PC-3 (cell line): ENCODE results near the gene POPDC2. TPM values are rescaled to one million over a fixed set of nuclear protein-coding genes. Genes with fewer than 3 reads are reported as not detected.

ENCODE experiments used
- ATAC-seq: fragments of 200-7000 bp; cut with Tn5 transposase; 2 replicates; pipeline ENCODE4 v1.9.1; 2020; ENCODE audit warnings: mild to moderate bottlenecking, moderate library complexity
- BruUV-seq: library from RNA; stranded (reverse); fragments of 400-500 nt; replicated peaks from 2 replicates; lab custom pipeline; 2021; lab: Mats Ljungman, UMichigan
- CTCF ChIA-PET: fragments of 300-600 bp; sonication (Branson Sonifier 250); formaldehyde crosslinking; loops from one replicate; lab custom pipeline; 2022; ENCODE audit warnings: antibody characterized with exemption; lab: Charles Lee
- POLR2A ChIA-PET: fragments of 300-600 bp; sonication (Branson Sonifier 250); formaldehyde crosslinking; loops from one replicate; lab custom pipeline; 2022; ENCODE audit warnings: antibody characterized with exemption; ENCODE audit not compliant: unreplicated experiment; lab: Charles Lee
- DNase-seq: peaks from one replicate; pipeline ENCODE4 v3.0.0-alpha.2; 2015
- H2AFZ ChIP-seq: fragments of 300-600 bp; sonication (generic); 2 replicates; pipeline ENCODE4 v1.6.0; 2016; ENCODE audit warnings: antibody characterized with exemption, low read length
- H3F3A ChIP-seq: fragments of 300-600 bp; sonication (generic); one replicate; pipeline ENCODE4 v1.6.0; 2017; ENCODE audit warnings: antibody characterized with exemption, low read length, control low read depth, mild to moderate bottlenecking; ENCODE audit not compliant: unreplicated experiment
- H3K27ac ChIP-seq: fragments of 300-600 bp; sonication (generic); 2 replicates; pipeline ENCODE4 v1.5.1; 2016; ENCODE audit warnings: mild to moderate bottlenecking, low read length
- H3K27me3 ChIP-seq: fragments of 300-600 bp; sonication (generic); 2 replicates; pipeline ENCODE4 v1.6.1; 2016; ENCODE audit warnings: low read length, mixed read lengths
- H3K36me3 ChIP-seq: fragments of 300-600 bp; sonication (generic); 2 replicates; pipeline ENCODE4 v1.6.1; 2016; ENCODE audit warnings: low read depth, mixed run types, low read length, mixed read lengths
- H3K4me1 ChIP-seq: fragments of 300-600 bp; sonication (generic); 2 replicates; pipeline ENCODE4 v1.5.1; 2016; ENCODE audit warnings: low read length; ENCODE audit not compliant: insufficient read depth
- H3K4me2 ChIP-seq: fragments of 300-600 bp; sonication (generic); 2 replicates; pipeline ENCODE4 v1.6.0; 2016; ENCODE audit warnings: low read length
- H3K4me3 ChIP-seq: fragments of 300-600 bp; sonication (generic); 2 replicates; pipeline ENCODE4 v1.5.1; 2016; ENCODE audit warnings: mild to moderate bottlenecking, low read length, mixed read lengths
- H3K79me2 ChIP-seq: fragments of 300-600 bp; sonication (generic); 2 replicates; pipeline ENCODE4 v1.6.1; 2017; ENCODE audit warnings: low read length, mixed read lengths
- H3K9ac ChIP-seq: fragments of 300-600 bp; sonication (generic); 2 replicates; pipeline ENCODE4 v1.6.0; 2016; ENCODE audit warnings: mild to moderate bottlenecking, low read length
- H3K9me2 ChIP-seq: fragments of 300-600 bp; sonication (generic); replicated peaks from 2 replicates; pipeline ENCODE4 v1.6.1; 2016; ENCODE audit warnings: mixed run types, low read length, mixed read lengths
- H3K9me3 ChIP-seq: fragments of 300-600 bp; sonication (generic); 2 replicates; pipeline ENCODE4 v1.6.1; 2016; ENCODE audit warnings: low read length, mixed read lengths
- H4K20me1 ChIP-seq: fragments of 300-600 bp; sonication (generic); 2 replicates; pipeline ENCODE4 v1.6.1; 2016; ENCODE audit warnings: low read length, mixed read lengths
- CTCF ChIP-seq: fragments of 300-600 bp; sonication (generic); conservative IDR thresholded peaks from 2 replicates; pipeline ENCODE4 v1.5.1; 2017; ENCODE audit warnings: antibody characterized with exemption, low read depth, mild to moderate bottlenecking, low read length
- EZH2 ChIP-seq: fragments of 300-600 bp; sonication (generic); IDR thresholded peaks from one replicate; pipeline ENCODE4 v1.6.1; 2017; ENCODE audit warnings: antibody characterized with exemption, mild to moderate bottlenecking, low read length; ENCODE audit not compliant: unreplicated experiment
- EZH2phosphoT487 ChIP-seq: fragments of 300-600 bp; sonication (generic); IDR thresholded peaks from 2 replicates; pipeline ENCODE4 v1.6.1; 2018; ENCODE audit warnings: mild to moderate bottlenecking, antibody characterized with exemption, low read length, borderline replicate concordance
- intact Hi-C: fragments of 100-400 bp; cut with micrococcal nuclease; formaldehyde crosslinking; loops from 2 replicates; pipeline ENCODE4 v1.9.0; 2023
- total RNA-seq: library from RNA; depleted of rRNA; stranded (reverse); fragments of >200 nt; gene quantifications from 2 replicates; pipeline ENCODE4 v1.2.3, GENCODE V29; 2014

The POPDC2 gene
- total RNA-seq, 1 experiment from 2014 or later: 0.62 TPM

- H3K36me3 ChIP-seq: peaks cover 38% of the 10 kb centered on the region
- H3F3A ChIP-seq: no peaks in the 10 kb centered on the region
- no peak for ATAC-seq
- H2AFZ ChIP-seq: no peak overlapping the region
- no peak overlapping the region for H3K9ac ChIP-seq
- no peaks in the 10 kb centered on the region for H3K27me3 ChIP-seq
- H3K4me1 ChIP-seq: peaks cover 19% of the 10 kb centered on the region
- H3K9me2 ChIP-seq: no peaks in the 10 kb centered on the region
- ChIA-PET CTCF (no interaction called here), POLR2A (interaction anchor here (0.5 kb wide), 1 partner anchor 211 kb away, joined by 3 read pairs; no protein-coding TSS in a partner anchor)
- no peaks in the 10 kb centered on the region for H4K20me1 ChIP-seq
- H3K27ac ChIP-seq: no peak overlapping the region
- H3K4me2 ChIP-seq: peak overlapping the region; percentile 90
- H3K79me2 ChIP-seq: peaks cover 20% of the 10 kb centered on the region
- H3K9me3 ChIP-seq: no peaks in the 10 kb centered on the region
- DNase-seq: no peak
- intact Hi-C loops: no loop called here
- no peak for TF ChIP-seq EZH2
- no peak for TF ChIP-seq CTCF
- TF ChIP-seq EZH2phosphoT487: no peak
- no TSS peak for BruUV-seq
- H3K4me3 ChIP-seq: peak overlapping the region; percentile 84
These were observed 14.9 kb upstream of the POPDC2 start for GRCh38 chr3:119675188-119675874.

- intact Hi-C loops: no loop called here
- Histone ChIP-seq H3K4me3 (no peak overlapping the region), H3K4me2 (no peak overlapping the region), H3K79me2 (peaks cover 20% of the 10 kb centered on the region), H3K36me3 (peaks cover 43% of the 10 kb centered on the region), H3K27ac (no peak overlapping the region), H3F3A (no peaks in the 10 kb centered on the region), H4K20me1 (no peaks in the 10 kb centered on the region), H3K9me3 (no peaks in the 10 kb centered on the region), H3K4me1 (peaks cover 24% of the 10 kb centered on the region), H3K9me2 (no peaks in the 10 kb centered on the region), H3K27me3 (no peaks in the 10 kb centered on the region), H2AFZ (no peak overlapping the region), H3K9ac (no peak overlapping the region)
- CTCF ChIA-PET: no interaction called here
- BruUV-seq: no TSS peak
- POLR2A ChIA-PET: no interaction called here
- DNase-seq (no peak), ATAC-seq (no peak)
- no peak for TF ChIP-seq EZH2phosphoT487
- no peak for TF ChIP-seq CTCF
- TF ChIP-seq EZH2: no peak
These were observed 13.5 kb upstream of the POPDC2 start for GRCh38 chr3:119673875-119674274.

GRCh38 chr3:119672776-119673175 lies 12.4 kb upstream of the POPDC2 start:
- peaks cover 20% of the 10 kb centered on the region for H3K79me2 ChIP-seq
- ChIA-PET POLR2A (no interaction called here), CTCF (no interaction called here)
- no peak overlapping the region for H3K4me3 ChIP-seq
- TF ChIP-seq EZH2: no peak
- no peak for TF ChIP-seq CTCF
- TF ChIP-seq EZH2phosphoT487: no peak
- BruUV-seq: no TSS peak
- H3K9me3 ChIP-seq: no peaks in the 10 kb centered on the region
- intact Hi-C loops: no loop called here
- no peaks in the 10 kb centered on the region for H4K20me1 ChIP-seq
- no peak for ATAC-seq
- no peak overlapping the region for H2AFZ ChIP-seq
- no peaks in the 10 kb centered on the region for H3K27me3 ChIP-seq
- no peak overlapping the region for H3K27ac ChIP-seq
- peaks cover 23% of the 10 kb centered on the region for H3K4me1 ChIP-seq
- DNase-seq: no peak
- no peaks in the 10 kb centered on the region for H3F3A ChIP-seq
- H3K9me2 ChIP-seq: no peaks in the 10 kb centered on the region
- H3K36me3 ChIP-seq: peaks cover 43% of the 10 kb centered on the region
- H3K4me2 ChIP-seq: no peak overlapping the region
- H3K9ac ChIP-seq: no peak overlapping the region
